ENCODE results near the gene MID2. TPM values are rescaled to one million over a fixed set of nuclear protein-coding genes. Genes with fewer than 3 reads are reported as not detected.

MID2 gene
- total RNA-seq, 1 experiment from 2014 or later: 1.6 TPM

DNA sequence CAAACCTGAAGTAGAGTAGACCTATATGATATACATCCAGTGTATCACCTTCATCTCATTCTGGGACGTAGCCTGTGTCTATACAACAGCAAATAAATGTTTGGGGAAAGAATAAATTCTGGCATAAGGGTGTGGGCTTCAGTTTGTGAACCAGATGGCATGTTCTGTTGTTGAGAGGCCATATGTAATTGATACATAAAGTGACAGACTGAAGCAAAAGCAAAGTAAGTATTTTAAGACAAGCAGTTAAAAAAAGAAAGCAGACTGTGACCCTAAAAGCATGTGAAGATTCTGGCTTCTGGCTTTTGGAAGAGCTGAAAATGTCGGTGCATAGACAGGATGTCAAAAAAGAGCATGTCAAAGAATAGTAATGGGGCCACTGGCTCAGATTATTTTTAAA, 22.9 kb downstream of the MID2 start:
- H3K9ac ChIP-seq (ENCODE audit: extremely low read depth, insufficient read length, low read length): no peak overlapping the region
- H3K56ac ChIP-seq (ENCODE audit: insufficient read length, low read depth, low read length): no peak overlapping the region
- no peak overlapping the region for H4K5ac ChIP-seq (ENCODE audit: insufficient read length, low read depth, low read length)
- peaks cover 0 to 21% of the 10 kb centered on the region in 2 experiments; a peak in 2 of 5 replicates for H3K9me3 Mint-ChIP-seq
- H2BK12ac ChIP-seq (ENCODE audit: insufficient read length, low read depth, low read length): no peak overlapping the region
- H3K27ac Mint-ChIP-seq: no peak overlapping the region
- no peaks in the 10 kb centered on the region for H3K79me1 ChIP-seq (ENCODE audit: insufficient read depth, low read depth, low read length, poor library complexity, severe bottlenecking)
- H3K27me3 Mint-ChIP-seq (ENCODE audit: low read depth): no peaks in the 10 kb centered on the region
- no peak overlapping the region for H3K23ac ChIP-seq (ENCODE audit: insufficient read length, low read depth, low read length)
- H3K4me2 ChIP-seq (ENCODE audit: insufficient read depth, insufficient read length, low read length): no peak overlapping the region
- no peak overlapping the region for H4K8ac ChIP-seq (replicated peaks; ENCODE audit: insufficient read length, low read depth, low read length)
- no peak overlapping the region for H3K4me3 Mint-ChIP-seq
- H3K4me1 ChIP-seq (ENCODE audit: insufficient read depth, low read length): peaks cover 4% of the 10 kb centered on the region; the same call in 1 of the 2 replicates
- H2BK15ac ChIP-seq (ENCODE audit: low read depth, low read length): no peak overlapping the region
- H4K91ac ChIP-seq (ENCODE audit: insufficient read length, low read depth, low read length): no peak overlapping the region
- no peak overlapping the region for H3K27ac ChIP-seq (ENCODE audit: insufficient read length, low read depth, low read length)
- H3K23me2 ChIP-seq (ENCODE audit: insufficient read length, low read depth, low read length, poor library complexity, severe bottlenecking): no peaks in the 10 kb centered on the region
- no peak overlapping the region for H3K18ac ChIP-seq (ENCODE audit: insufficient read length, low read depth, low read length)
- no peak overlapping the region for H2AK5ac ChIP-seq (ENCODE audit: insufficient read length, low read length)
- H3K9me3 ChIP-seq (ENCODE audit: control insufficient read depth, low read depth, low read length): no peaks in the 10 kb centered on the region
- H3K27me3 ChIP-seq (ENCODE audit: insufficient read depth, low read length): no peaks in the 10 kb centered on the region
- H3K14ac ChIP-seq (ENCODE audit: insufficient read depth, low read length): no peak overlapping the region
- H3T11ph ChIP-seq (ENCODE audit: low read length): no peak overlapping the region
- no peaks in the 10 kb centered on the region for H4K20me1 ChIP-seq (ENCODE audit: control insufficient read depth, insufficient read depth, insufficient read length)
- no CpG with 5 or more reads among the region's 2 CpGs for WGBS (ENCODE audit: extremely low coverage, insufficient read length, low lambda C conversion rate)
- DNase-seq: no peak
- no peaks in the 10 kb centered on the region for H3K36me3 Mint-ChIP-seq (ENCODE audit: insufficient read depth in 1 of 3, low read depth in 3 of 3)
- H3K4me1 Mint-ChIP-seq: peaks cover 4 to 14% of the 10 kb centered on the region in 2 experiments
- no peak overlapping the region for H2BK20ac ChIP-seq (ENCODE audit: low read depth, low read length, poor library complexity, severe bottlenecking)
- H3K79me2 ChIP-seq (ENCODE audit: insufficient read depth, low read length): no peaks in the 10 kb centered on the region
- H2BK120ac ChIP-seq (ENCODE audit: low read depth, low read length, poor library complexity, severe bottlenecking): no peak overlapping the region
- H2AFZ ChIP-seq (ENCODE audit: low read length): no peak overlapping the region
- no peak overlapping the region for H3K4ac ChIP-seq (ENCODE audit: low read depth, low read length)
- no peak overlapping the region for H2BK5ac ChIP-seq (ENCODE audit: insufficient read length, low read length)
- TF ChIP-seq, protein P1, sequence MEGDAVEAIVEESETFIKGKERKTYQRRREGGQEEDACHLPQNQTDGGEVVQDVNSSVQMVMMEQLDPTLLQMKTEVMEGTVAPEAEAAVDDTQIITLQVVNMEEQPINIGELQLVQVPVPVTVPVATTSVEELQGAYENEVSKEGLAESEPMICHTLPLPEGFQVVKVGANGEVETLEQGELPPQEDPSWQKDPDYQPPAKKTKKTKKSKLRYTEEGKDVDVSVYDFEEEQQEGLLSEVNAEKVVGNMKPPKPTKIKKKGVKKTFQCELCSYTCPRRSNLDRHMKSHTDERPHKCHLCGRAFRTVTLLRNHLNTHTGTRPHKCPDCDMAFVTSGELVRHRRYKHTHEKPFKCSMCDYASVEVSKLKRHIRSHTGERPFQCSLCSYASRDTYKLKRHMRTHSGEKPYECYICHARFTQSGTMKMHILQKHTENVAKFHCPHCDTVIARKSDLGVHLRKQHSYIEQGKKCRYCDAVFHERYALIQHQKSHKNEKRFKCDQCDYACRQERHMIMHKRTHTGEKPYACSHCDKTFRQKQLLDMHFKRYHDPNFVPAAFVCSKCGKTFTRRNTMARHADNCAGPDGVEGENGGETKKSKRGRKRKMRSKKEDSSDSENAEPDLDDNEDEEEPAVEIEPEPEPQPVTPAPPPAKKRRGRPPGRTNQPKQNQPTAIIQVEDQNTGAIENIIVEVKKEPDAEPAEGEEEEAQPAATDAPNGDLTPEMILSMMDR (conservative IDR thresholded peaks at IDR 0.05): no peak

All from H9 (cell line).